ENCODE results near the gene COL9A1. TPM values are rescaled to one million over a fixed set of nuclear protein-coding genes. Genes with fewer than 3 reads are reported as not detected.

Gene COL9A1
- total and polyA plus RNA-seq, 4 donors: 0.02 to 1.7 (median 0.06) TPM; not detected in 1

DNA sequence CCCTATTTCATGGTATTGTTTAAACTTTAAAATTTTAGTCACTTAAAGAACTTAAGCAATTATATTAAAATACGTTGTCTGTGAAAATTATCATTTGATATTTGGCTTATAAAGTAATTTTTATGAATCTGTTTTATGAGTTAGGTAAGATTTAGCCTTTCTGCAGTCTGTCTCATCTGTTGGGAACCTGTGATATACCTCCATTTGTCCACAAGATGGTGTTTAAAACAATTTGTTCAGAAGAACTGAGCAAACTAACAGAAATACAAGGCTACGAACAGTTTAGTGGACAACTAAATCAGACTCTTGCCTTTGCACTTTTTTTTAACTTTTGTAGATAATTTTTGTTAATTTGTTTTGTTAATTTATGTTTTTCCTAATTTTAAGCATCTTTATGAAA lies 92.4 kb downstream of the COL9A1 start:
- TF ChIP-seq, protein P1, sequence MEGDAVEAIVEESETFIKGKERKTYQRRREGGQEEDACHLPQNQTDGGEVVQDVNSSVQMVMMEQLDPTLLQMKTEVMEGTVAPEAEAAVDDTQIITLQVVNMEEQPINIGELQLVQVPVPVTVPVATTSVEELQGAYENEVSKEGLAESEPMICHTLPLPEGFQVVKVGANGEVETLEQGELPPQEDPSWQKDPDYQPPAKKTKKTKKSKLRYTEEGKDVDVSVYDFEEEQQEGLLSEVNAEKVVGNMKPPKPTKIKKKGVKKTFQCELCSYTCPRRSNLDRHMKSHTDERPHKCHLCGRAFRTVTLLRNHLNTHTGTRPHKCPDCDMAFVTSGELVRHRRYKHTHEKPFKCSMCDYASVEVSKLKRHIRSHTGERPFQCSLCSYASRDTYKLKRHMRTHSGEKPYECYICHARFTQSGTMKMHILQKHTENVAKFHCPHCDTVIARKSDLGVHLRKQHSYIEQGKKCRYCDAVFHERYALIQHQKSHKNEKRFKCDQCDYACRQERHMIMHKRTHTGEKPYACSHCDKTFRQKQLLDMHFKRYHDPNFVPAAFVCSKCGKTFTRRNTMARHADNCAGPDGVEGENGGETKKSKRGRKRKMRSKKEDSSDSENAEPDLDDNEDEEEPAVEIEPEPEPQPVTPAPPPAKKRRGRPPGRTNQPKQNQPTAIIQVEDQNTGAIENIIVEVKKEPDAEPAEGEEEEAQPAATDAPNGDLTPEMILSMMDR (IDR thresholded peaks at IDR 0.05; ENCODE audit: control extremely low read depth, extremely low read depth): no peak
- ATAC-seq (ENCODE audit: insufficient read depth, low FRiP score) (no peak), DNase-seq (no peak)
- H3K9me3 ChIP-seq (ENCODE audit: control insufficient read depth in 4 of 4, insufficient read depth in 3 of 4, low read length in 3 of 4): no peaks in the 10 kb centered on the region
- H3K27me3 ChIP-seq (ENCODE audit: control insufficient read depth in 3 of 3, insufficient read depth in 3 of 3, low read length in 2 of 3): peaks cover 0 to 3% (median 3%) of the 10 kb centered on the region in 3 donors
- no peak overlapping the region for H3K4me3 ChIP-seq
- no peak overlapping the region for H3K27ac ChIP-seq (ENCODE audit: low read depth in 1 of 2, low read length in 1 of 2)
- H3K4me1 ChIP-seq (ENCODE audit: control insufficient read depth in 5 of 5, insufficient read depth in 5 of 5, low read length in 5 of 5): no peaks in the 10 kb centered on the region
- H3K36me3 ChIP-seq (ENCODE audit: control insufficient read depth in 4 of 4, insufficient read depth in 4 of 4, low read length in 4 of 4): no peaks in the 10 kb centered on the region
- WGBS, 2 donors: 64 to 74% methylated on average over 2 of the region's 2 CpGs
- H3K9ac ChIP-seq (ENCODE audit: insufficient read depth in 1 of 2, low read length in 2 of 2): no peak overlapping the region

DNA sequence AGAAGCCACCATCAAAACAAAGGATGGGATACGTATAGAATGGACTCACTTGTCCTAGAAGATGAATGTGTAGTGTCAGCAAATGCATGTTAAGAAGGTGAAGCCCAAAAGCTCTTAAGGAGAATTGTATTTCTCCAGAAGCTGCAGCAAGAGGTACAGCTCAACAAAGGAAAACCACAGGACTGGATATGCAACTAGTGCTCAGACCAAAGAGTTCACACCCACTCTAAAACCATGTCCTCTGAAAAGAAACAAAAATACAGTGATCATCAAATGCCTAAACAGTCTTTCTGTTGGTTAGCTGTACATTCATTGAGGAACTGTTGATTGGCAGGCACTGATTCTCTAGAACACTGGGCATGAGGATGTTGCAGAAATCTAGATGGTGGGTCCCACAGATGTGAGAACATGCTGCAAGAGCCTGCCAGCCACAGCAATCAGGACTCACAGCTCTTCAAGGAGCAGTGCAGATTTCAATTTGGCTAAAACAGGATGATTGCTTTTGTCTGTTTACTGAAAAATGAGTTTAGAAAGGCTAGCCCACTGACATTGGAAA lies 94.6 kb downstream of the COL9A1 start:
- Histone ChIP-seq H3K9ac (ENCODE audit: insufficient read depth in 1 of 2, low read length in 2 of 2) (no peak overlapping the region), H3K4me3 (no peak overlapping the region), H3K27me3 (ENCODE audit: control insufficient read depth in 3 of 3, insufficient read depth in 3 of 3, low read length in 2 of 3) (peaks cover 0 to 3% (median 0%) of the 10 kb centered on the region in 3 donors), H3K36me3 (ENCODE audit: control insufficient read depth in 4 of 4, insufficient read depth in 4 of 4, low read length in 4 of 4) (no peaks in the 10 kb centered on the region), H3K4me1 (ENCODE audit: control insufficient read depth in 5 of 5, insufficient read depth in 5 of 5, low read length in 5 of 5) (no peaks in the 10 kb centered on the region), H3K27ac (ENCODE audit: low read depth in 1 of 2, low read length in 1 of 2) (no peak overlapping the region), H3K9me3 (ENCODE audit: control insufficient read depth in 4 of 4, insufficient read depth in 3 of 4, low read length in 3 of 4) (no peaks in the 10 kb centered on the region)
- DNase-seq: no peak
- TF ChIP-seq, protein P1 (IDR thresholded peaks at IDR 0.05; ENCODE audit: control extremely low read depth, extremely low read depth): no peak
- WGBS, 2 donors: 62 to 78% methylated on average over 1 of the region's 1 CpG
- ATAC-seq (ENCODE audit: insufficient read depth, low FRiP score): no peak

DNA sequence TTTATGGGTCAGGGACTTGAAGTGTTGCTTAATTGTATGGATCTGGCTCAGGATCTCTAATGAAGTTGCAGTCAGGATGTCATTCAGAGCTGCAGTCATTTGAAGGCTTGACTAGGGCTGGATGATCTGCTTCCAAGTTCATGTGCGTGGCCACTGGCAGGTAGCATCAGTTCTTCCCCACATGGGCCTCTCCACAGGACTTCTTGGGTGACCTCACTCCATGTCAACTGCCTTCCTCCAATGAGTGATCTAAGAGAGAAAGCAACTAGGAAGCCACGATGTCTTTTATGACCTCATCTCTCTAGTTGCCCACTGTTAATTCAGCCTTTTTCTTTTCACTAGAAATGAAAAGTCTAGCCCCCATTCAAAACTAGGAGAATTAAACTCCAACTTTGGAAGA lies 104.1 kb downstream of the COL9A1 start:
- no peak for ATAC-seq (ENCODE audit: insufficient read depth, low FRiP score)
- TF ChIP-seq, protein P1 (IDR thresholded peaks at IDR 0.05; ENCODE audit: control extremely low read depth, extremely low read depth): no peak
- 75 to 77% methylated on average over 2 of the region's 2 CpGs for WGBS, 2 donors

DNA sequence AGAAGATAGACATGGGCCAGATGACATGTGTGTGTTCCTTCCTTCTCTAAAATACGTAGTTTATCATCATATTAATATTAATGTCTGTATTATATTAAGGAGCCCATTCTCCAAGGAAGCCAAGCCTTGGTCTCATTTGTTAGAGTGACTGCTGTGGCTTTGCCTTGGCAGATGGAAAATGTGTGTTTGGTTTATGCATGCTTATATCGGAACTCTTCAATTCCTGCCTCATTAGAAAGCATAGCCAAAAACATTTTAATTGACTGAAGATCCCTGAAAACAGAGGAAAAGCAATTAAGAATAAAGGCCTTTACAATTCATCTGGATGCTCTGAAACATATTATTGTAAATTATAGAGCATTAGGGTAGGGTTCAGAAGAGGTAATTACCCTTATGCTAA lies 106.4 kb downstream of the COL9A1 start:
- peaks cover 0 to 8% (median 0%) of the 10 kb centered on the region in 3 donors for H3K27me3 ChIP-seq (ENCODE audit: control insufficient read depth in 3 of 3, insufficient read depth in 3 of 3, low read length in 2 of 3)
- H3K4me1 ChIP-seq (ENCODE audit: control insufficient read depth in 5 of 5, insufficient read depth in 5 of 5, low read length in 5 of 5): no peaks in the 10 kb centered on the region
- 86 to 93% methylated on average over 2 of the region's 2 CpGs for WGBS, 2 donors
- H3K36me3 ChIP-seq (ENCODE audit: control insufficient read depth in 4 of 4, insufficient read depth in 4 of 4, low read length in 4 of 4): no peaks in the 10 kb centered on the region
- ATAC-seq (ENCODE audit: insufficient read depth, low FRiP score) (no peak), DNase-seq (no peak)
- H3K9ac ChIP-seq (ENCODE audit: insufficient read depth in 1 of 2, low read length in 2 of 2): no peak overlapping the region
- TF ChIP-seq, protein P1 (IDR thresholded peaks at IDR 0.05; ENCODE audit: control extremely low read depth, extremely low read depth): no peak
- H3K27ac ChIP-seq (ENCODE audit: low read depth in 1 of 2, low read length in 1 of 2): no peak overlapping the region
- H3K4me3 ChIP-seq: no peak overlapping the region
- H3K9me3 ChIP-seq (ENCODE audit: control insufficient read depth in 4 of 4, insufficient read depth in 3 of 4, low read length in 3 of 4): peaks cover 0 to 3% (median 0%) of the 10 kb centered on the region in 4 donors

More for the DNA sequence above, 104.1 kb downstream of the COL9A1 start:
- Histone ChIP-seq H3K36me3 (ENCODE audit: control insufficient read depth in 4 of 4, insufficient read depth in 4 of 4, low read length in 4 of 4) (no peaks in the 10 kb centered on the region), H3K4me3 (no peak overlapping the region), H3K9me3 (ENCODE audit: control insufficient read depth in 4 of 4, insufficient read depth in 3 of 4, low read length in 3 of 4) (no peaks in the 10 kb centered on the region), H3K4me1 (ENCODE audit: control insufficient read depth in 5 of 5, insufficient read depth in 5 of 5, low read length in 5 of 5) (no peaks in the 10 kb centered on the region), H3K27me3 (ENCODE audit: control insufficient read depth in 3 of 3, insufficient read depth in 3 of 3, low read length in 2 of 3) (peaks cover 0 to 8% (median 0%) of the 10 kb centered on the region in 3 donors), H3K27ac (ENCODE audit: low read depth in 1 of 2, low read length in 1 of 2) (no peak overlapping the region), H3K9ac (ENCODE audit: insufficient read depth in 1 of 2, low read length in 2 of 2) (no peak overlapping the region)
- no peak for DNase-seq

All from lung (tissue), 12 donors.